A673 (cell line): ENCODE measurements around the gene GPC6.

ENCODE experiments used
- CTCF ChIP-seq: fragments of 300-800, 200-600 bp; sonication (generic); conservative IDR thresholded peaks from 2 replicates; pipeline ENCODE4 v1.5.1; 2017; ENCODE audit warnings: low read depth, mild to moderate bottlenecking, antibody characterized with exemption, low read length, moderate library complexity, mixed read lengths
- EZH2 ChIP-seq: fragments of 200-600 bp; sonication (generic); IDR thresholded peaks from 2 replicates; pipeline ENCODE4 v1.6.1; 2017; ENCODE audit warnings: borderline replicate concordance, low read depth, mild to moderate bottlenecking, mixed read lengths, antibody characterized with exemption, low read length; ENCODE audit not compliant: poor library complexity, severe bottlenecking

- TF ChIP-seq CTCF (no peak), EZH2 (no peak)
Measured at GRCh38 chr13:93180356-93180969, 46.1 kb upstream of the GPC6 start.
